GM18499 (cell line): ENCODE data around the gene PRIM2.
"Not testable (repeated sequence)": the region's sequence is repeated elsewhere in the genome, so short reads cannot be mapped to it uniquely, and the experiment has no call there.

Experiments used
- ATAC-seq: cut with Tn5 transposase; IDR thresholded peaks from one replicate; pipeline ENCODE4 v1.9.1; 2021; ENCODE audit warnings: moderate number of reproducible peaks; ENCODE audit not compliant: insufficient read depth, unreplicated experiment

The PRIM2 gene

GRCh38 chr6:57307850-57308249 lies 9.6 kb upstream of the PRIM2 start:
- no peak for ATAC-seq

- not testable (repeated sequence) for ATAC-seq
Measured at GRCh38 chr6:57308755-57309154, 8.7 kb upstream of the PRIM2 start.

DNA sequence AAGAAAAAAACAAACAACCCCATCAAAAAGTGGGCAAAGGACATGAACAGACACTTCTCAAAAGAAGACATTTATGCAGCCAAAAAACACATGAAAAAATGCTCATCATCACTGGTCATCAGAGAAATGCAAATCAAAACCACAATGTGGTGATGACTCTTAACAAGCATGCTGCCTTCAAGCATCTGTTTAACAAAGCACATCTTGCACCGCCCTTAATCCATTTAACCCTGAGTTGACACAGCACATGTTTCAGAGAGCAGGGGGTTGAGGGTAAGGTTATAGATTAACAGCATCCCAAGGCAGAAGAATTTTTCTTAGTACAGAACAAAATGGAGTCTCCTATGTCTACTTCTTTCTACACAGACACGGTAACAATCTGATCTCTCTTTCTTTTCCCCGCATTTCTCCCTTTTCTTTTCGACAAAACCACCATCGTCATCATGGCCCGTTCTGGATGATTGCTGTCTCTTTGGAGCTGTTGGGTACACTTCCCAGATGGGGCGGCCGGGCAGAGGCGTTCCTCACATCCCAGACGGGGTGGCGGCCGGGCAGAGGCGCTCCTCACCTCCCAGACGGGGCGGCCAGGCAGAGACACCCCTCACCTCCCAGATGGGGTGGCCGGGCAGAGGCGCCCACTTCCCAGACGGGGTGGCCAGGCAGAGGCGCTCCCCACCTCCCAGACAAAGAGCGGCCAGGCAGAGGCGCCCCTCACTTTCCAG lies 7.2 kb upstream of the PRIM2 start:
- not testable (repeated sequence) for ATAC-seq

DNA sequence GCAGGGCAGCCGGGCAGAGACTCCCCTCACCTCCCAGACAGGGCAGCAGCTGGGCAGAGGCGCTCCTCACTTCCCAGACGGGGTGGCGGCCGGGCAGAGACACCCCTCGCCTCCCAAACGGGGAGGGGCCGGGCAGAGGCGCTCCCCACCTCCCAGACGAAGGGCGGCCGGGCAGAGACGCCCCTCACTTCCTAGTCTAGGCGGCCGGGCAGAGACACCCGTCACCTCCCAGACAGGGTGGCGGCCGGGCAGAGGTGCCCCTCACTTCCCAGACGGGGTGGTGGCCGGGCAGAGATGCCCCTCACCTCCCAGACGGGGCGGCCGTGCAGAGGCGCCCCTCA lies 6.6 kb upstream of the PRIM2 start:
- ATAC-seq: no peak

DNA sequence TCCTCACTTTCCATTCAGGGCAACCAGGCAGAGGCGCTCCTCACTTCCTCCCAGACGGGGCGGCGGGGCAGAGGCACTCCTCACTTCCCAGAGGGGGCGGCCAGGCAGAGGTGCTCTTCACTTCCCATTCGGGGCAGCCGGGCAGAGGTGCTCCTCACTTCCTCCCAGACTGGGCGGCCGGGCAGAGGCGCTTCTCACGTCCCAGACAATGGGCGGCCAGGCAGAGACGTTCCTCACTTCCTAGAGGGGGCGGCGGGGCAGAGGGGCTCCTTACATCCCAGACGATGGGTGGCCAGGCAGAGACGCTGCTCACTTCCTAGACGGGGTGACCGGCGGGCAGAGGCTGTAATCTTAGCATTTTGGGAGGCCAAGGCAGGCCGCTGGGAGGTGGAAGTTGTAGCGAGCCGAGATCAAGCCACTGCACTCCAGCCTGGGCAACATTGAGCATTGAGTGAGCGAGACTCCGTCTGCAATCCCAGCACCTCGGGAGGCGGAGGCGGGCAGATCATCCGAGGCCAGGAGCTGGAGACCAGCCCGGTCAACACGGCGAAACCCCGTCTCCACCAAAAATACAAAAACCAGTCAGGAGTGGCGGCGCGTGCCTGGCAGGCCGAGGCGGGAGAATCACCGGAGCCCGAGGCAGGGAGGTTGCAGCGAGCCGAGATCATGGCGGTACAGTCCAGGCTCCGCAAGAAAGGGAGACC lies 6.0 kb upstream of the PRIM2 start:
- ATAC-seq: not testable (repeated sequence)

DNA sequence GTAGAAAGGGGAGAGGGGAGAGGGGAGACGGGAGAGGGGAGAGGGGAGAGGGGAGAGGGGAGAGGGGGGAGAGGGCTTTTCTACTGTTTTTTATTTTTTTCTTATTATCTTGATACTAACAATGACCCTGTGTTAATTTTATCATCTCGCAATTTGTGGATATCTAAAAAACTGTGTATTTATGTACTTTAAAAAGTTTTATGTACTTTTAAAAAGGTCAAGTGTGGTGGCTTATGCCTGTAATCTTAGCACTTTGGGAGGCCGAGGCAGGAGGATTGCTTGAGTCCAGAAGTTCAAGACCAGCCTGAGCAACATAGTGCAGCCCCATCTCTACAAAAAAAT lies 5.5 kb upstream of the PRIM2 start:
- no peak for ATAC-seq

GRCh38 chr6:57313009-57313408 lies 4.4 kb upstream of the PRIM2 start:
- no peak for ATAC-seq

DNA sequence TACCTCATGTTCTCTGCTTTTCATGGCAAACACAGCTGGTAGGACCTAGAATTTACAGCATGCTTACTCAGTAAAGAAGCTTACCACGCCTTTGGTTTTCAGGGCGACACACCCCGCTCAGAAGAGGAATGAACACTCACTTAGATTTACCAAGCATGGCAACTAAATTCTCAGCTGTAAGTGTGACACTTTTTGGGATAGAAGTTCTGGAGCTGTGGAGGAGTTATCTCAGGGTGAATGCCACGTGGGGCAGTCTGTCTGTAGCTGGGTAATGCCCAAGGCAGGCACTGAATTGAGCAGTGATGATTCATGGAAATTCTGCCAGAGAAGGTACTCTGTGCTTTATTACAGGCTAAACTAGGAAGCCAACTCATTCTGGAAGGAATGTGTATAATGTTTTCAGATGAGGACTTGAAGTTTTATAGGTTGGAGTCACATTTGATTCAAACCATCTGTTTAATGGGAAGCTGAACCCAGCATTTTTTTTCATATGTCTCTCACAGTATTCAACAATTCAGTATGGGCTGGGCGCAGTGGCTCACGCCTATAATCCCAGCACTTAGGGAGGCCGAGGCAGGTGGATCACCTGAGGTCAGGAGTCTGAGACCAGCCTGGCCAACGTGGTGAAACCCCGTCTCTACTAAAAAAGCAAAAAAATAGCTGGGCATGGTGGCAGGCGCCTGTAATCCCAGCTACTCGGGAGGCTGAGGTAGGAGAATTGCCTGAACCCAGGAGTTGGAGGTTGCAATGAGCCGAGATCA lies 3.5 kb upstream of the PRIM2 start:
- no peak for ATAC-seq

- no peak for ATAC-seq
Measured at GRCh38 chr6:57315111-57315510, 2.3 kb upstream of the PRIM2 start.

DNA sequence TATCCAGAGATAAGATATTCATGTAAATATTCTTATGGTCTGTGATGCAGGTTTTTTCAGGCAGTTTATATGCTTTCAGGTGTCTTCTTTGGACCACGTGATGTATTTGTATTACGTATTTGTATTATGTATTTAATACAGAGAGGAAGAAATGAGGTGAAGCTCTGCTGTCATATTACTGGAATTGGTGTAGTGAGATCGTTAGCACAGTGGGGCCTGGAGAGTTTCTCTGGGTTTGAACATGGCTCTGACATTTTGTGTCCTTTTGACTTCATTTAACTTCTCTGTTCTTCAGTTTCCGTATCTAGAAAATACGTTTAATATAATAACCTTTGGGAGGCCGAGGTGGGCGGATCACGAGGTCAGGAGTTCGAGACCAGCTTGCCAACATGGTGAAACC lies 1.6 kb upstream of the PRIM2 start:
- no peak for ATAC-seq

DNA sequence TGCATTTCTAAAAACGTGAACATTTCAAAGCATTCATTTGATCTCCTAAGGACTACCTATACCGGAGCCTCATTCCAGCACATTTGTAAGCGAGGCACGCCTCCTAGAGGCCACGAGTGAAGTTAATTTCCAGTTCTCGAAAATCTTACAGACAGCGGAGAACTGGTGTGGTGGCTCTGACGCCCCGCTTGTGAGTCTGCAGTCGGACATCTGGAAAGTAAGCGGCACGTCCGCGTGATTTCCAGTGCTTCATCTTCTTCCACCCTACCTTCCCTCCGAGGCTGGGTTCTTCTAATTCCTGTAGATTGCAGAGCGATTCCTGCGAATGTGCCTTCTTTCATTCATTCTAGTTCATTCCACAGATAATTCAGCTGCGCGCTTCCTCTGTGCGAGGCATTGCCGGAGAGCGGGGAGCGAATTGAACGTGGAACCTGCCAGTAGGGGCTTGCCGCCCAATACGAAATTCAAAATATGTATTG lies 810 bp upstream of the PRIM2 start:
- ATAC-seq: peak; percentile 79

- ATAC-seq: no peak
Measured at GRCh38 chr6:57324538-57324937, 7.1 kb downstream of the PRIM2 start.

DNA sequence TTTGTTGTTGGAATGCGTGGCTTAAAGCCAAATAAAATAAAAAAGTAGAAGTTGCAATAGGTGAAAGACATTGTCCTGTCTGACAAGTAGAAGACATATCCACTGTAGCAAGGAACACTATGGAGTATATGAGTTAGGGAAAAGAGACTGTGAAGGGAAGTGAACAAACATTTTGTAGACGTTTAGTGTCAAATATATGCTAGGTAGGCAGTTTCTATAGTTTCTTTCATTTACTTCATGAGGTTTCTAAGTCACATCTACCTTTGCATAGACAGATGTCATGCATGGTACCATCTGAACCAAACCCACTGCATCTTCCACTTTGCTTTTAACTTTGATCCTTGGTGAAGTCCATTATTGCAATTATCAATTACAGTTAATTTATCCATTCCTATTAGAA lies 9.9 kb downstream of the PRIM2 start:
- ATAC-seq: no peak

DNA sequence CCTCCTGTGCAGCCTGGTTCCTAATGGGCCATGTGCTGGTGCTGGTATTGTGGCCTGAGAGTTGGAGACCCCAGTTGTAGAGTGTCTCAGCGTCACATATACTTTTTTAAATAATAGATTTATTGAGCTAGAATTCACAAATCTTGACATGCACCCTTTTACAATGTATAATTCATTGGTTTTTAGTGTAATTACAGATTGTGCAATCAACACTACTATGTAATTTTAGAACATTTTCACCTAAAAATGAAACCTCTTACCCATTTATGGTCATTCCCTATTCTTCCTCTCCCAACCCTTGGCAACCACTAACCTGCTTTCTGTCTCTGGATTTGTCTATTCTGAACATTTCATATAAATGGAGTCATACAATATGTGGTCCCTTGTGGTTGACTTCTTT lies 10.6 kb downstream of the PRIM2 start:
- no peak for ATAC-seq

- no peak for ATAC-seq
Measured at GRCh38 chr6:57329933-57330332, 12.5 kb downstream of the PRIM2 start.

DNA sequence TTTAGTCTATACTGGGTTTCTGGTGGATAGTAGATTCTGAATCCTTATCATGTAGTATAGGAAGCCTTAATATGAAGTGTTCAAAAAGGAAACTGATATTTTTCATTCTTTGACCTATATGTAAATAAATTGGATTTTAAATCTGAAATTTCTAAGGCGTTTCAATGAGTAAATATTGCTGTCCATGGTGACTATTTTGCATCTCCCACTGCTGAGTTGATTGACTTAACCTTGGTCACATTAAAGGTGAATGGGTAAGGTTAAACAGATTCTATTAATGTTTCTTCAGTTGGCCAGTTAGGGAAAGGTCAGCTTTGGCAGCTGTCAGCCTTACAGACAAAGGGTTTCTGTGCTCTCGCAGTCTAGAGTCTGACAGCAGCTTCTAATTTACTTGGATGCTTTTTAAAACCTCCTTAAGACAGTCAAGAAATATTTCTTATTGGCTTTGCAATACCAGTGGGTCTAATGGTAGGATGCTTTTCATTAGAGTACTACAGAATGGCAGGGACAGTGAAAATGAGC lies 24.8 kb downstream of the PRIM2 start:
- no peak for ATAC-seq

- ATAC-seq: not testable (repeated sequence)
Measured at GRCh38 chr6:57343342-57343741, 25.9 kb downstream of the PRIM2 start.

DNA sequence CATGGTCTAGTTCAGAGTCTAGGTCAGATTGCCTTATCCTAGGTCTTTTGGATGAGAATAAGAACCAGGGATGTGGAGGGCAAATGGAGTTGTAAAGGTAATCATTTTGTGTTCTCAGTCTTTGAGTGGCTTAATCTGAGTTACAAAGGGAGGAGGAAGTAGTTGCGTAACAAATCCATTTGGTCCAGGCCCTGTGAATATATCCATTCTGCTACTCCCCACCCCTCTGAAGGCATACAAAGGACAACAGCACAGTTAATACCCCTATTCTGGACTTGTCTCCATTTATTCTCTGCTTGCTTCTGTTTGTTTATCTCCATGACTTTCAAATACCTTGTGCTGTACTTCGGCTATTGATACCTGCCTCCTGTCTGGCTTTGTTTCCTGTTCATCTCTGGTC lies 29.3 kb downstream of the PRIM2 start:
- not testable (repeated sequence) for ATAC-seq

DNA sequence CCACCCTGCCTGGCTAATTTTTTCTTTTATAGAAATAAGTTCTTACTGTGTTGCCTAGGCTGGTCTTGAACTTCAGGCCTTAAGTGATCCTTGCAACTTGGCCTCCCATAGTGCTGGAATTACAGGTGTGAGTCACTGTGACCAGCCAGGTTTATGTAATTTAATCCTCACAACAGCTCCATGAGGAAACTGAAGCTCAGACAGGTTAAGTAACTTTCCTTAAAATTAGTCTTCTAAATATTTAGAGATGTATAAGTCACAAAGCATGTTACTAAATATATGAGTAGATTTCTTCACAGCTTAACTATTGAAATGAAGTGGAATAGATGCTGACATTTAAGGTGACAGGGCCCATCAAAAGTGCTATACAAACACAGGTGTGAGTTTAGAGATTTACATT lies 30.2 kb downstream of the PRIM2 start:
- ATAC-seq: not testable (repeated sequence)

DNA sequence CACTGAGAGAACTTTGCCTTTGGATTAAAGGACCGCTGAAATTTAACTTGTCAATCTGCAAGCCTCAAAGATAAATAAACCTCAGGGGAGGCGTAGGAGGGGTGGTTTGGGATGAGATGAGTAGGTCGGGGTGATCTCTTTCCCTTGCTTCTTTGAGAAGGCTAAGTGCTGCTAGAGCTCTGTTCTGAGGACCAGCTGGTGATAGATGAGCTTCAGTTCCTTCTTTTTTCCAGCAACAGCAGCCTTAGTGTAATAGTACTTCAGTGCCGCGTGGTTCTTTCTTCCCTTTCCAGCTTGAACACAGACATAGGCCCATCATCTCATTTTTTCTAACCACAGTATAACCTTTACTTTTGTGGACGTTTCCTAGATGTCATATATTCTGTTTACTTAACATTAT lies 33.0 kb downstream of the PRIM2 start:
- ATAC-seq: not testable (repeated sequence)

GRCh38 chr6:57352596-57352995 lies 35.2 kb downstream of the PRIM2 start:
- not testable (repeated sequence) for ATAC-seq
